Ishikawa (cell line): Measurements from ENCODE around the gene NECAB2.

Experiments
- CEBPB ChIP-seq: IDR thresholded peaks from 2 replicates; pipeline ENCODE4 v1.6.1; 2012
- CREB1 ChIP-seq: IDR thresholded peaks from 2 replicates; pipeline ENCODE4 v1.6.1; 2012; ENCODE audit warnings: low read depth
- EGR1 ChIP-seq: IDR thresholded peaks from 2 replicates; pipeline ENCODE4 v1.6.1; 2012
- EP300 ChIP-seq: IDR thresholded peaks from 2 replicates; pipeline ENCODE4 v1.6.1; 2012; ENCODE audit warnings: borderline replicate concordance
- FOXM1 ChIP-seq: IDR thresholded peaks from 2 replicates; pipeline ENCODE4 v1.6.1; 2012; ENCODE audit warnings: low read depth, borderline replicate concordance
- MAX ChIP-seq: IDR thresholded peaks from 2 replicates; pipeline ENCODE4 v1.6.1; 2012
- NFIC ChIP-seq: IDR thresholded peaks from 2 replicates; pipeline ENCODE4 v1.6.1; 2012
- RAD21 ChIP-seq: IDR thresholded peaks from 2 replicates; pipeline ENCODE4 v1.6.1; 2012; ENCODE audit warnings: low read depth
- TAF1 ChIP-seq: IDR thresholded peaks from 2 replicates; pipeline ENCODE4 v1.6.1; 2012; ENCODE audit warnings: low read depth, mild to moderate bottlenecking
- TCF12 ChIP-seq: IDR thresholded peaks from 2 replicates; pipeline ENCODE4 v1.6.1; 2012; ENCODE audit warnings: low read depth
- TEAD4 ChIP-seq: IDR thresholded peaks from 2 replicates; pipeline ENCODE4 v1.6.1; 2012
- USF1 ChIP-seq: IDR thresholded peaks from 2 replicates; pipeline ENCODE4 v1.6.1; 2012
- YY1 ChIP-seq: IDR thresholded peaks from 2 replicates; pipeline ENCODE4 v1.6.1; 2012; ENCODE audit warnings: low read depth
- ZBTB7A ChIP-seq: IDR thresholded peaks from 2 replicates; pipeline ENCODE4 v1.6.1; 2012; ENCODE audit warnings: low read depth
- TF ChIP-seq, protein P1 (sequence below): IDR thresholded peaks from 2 replicates; pipeline ENCODE4 v1.6.1; 2012; ENCODE audit warnings: low read depth, mild to moderate bottlenecking

Gene NECAB2

DNA sequence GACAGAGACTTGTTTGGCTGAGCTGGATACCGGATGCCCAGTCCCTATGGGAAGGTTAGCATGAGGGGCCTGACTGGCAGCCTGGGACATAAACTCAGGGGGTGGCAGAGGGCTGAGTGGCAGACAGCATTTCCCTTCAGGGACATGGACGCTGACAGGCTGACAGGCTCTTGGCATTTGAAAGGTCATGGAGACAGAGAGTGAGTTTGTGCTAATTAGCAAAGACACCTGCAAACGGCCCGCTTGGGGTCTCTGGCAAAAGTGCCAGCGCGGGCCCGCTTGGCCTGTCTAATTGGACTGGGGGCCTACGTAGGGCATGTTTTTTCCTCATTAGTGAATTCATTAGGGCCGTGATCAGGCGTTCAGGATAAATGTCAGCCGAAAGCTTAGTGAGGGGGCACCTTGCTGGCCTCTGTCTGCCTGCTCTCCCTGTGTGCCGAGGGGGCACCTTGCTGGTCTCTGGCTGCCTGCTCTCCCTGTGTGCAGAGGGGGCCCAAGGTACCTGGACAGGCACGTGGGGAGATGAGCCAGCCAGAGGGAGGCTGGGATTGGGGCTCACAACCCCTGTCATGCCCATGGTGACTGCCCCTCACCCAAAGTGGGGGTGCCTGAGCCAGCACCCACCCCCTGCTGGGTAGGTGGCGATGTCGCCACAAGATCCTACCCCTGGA is 7.7 kb downstream of the NECAB2 start:
- TF ChIP-seq RAD21 (no peak), TAF1 (no peak), CEBPB (no peak), USF1 (no peak), EGR1 (no peak), FOXM1 (no peak), TCF12 (no peak), YY1 (no peak), CREB1 (no peak), NFIC (no peak)

- TF ChIP-seq USF1 (no peak), TAF1 (no peak), EGR1 (no peak), CEBPB (no peak), NFIC (no peak), EP300 (no peak)
These were observed 9.2 kb downstream of the NECAB2 start for GRCh38 chr16:83977056-83977815.

DNA sequence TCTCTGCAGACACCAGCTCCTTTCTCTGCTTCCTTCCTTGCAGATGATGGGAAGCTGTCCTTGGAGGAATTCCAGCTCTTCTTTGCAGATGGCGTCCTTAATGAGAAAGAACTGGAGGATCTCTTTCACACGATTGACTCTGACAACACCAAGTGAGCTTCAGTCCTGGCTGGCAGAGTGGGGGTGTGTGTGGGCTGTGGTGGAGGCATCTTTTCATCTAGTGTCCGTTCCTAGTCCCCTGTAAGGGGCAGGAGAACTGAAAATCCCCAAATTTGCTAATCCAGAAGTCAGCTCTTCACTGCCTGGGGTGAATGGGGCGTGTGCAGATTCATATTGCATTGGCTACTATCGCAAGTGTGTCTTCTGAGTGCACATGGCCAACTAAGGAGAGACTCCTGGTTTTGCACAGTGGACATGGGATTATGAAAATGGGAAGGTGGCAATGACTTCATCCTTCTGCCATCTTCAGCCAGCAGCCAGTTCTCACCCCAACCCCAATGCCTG is 10.4 kb downstream of the NECAB2 start:
- TF ChIP-seq NFIC (no peak), TCF12 (no peak), TEAD4 (no peak), RAD21 (no peak), TAF1 (no peak), EGR1 (no peak), MAX (no peak)
- TF ChIP-seq, protein P1, sequence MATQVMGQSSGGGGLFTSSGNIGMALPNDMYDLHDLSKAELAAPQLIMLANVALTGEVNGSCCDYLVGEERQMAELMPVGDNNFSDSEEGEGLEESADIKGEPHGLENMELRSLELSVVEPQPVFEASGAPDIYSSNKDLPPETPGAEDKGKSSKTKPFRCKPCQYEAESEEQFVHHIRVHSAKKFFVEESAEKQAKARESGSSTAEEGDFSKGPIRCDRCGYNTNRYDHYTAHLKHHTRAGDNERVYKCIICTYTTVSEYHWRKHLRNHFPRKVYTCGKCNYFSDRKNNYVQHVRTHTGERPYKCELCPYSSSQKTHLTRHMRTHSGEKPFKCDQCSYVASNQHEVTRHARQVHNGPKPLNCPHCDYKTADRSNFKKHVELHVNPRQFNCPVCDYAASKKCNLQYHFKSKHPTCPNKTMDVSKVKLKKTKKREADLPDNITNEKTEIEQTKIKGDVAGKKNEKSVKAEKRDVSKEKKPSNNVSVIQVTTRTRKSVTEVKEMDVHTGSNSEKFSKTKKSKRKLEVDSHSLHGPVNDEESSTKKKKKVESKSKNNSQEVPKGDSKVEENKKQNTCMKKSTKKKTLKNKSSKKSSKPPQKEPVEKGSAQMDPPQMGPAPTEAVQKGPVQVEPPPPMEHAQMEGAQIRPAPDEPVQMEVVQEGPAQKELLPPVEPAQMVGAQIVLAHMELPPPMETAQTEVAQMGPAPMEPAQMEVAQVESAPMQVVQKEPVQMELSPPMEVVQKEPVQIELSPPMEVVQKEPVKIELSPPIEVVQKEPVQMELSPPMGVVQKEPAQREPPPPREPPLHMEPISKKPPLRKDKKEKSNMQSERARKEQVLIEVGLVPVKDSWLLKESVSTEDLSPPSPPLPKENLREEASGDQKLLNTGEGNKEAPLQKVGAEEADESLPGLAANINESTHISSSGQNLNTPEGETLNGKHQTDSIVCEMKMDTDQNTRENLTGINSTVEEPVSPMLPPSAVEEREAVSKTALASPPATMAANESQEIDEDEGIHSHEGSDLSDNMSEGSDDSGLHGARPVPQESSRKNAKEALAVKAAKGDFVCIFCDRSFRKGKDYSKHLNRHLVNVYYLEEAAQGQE = no peak

DNA sequence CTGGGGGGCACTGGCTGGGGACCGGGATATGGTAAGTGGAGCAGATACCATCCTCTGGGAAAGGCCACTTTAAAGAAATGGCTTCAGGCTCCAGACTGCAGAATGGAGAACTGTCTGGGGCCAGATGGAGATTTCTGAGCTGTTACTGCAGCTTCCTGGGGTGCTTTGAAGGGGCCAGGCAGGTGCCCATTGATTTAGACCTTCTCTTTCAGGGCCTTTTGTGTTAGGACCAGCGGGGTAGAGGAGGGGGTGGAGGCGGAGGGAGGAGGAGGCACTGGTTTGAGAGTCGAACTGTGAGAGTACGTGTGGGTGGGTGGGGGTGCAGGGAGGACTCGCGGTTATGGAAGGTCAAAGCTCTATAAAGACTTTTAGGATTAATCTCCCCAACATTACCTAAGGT is 11.4 kb downstream of the NECAB2 start:
- TF ChIP-seq TCF12 = no peak

- no peak for TF ChIP-seq USF1
- TF ChIP-seq, protein P1 = no peak
- TF ChIP-seq TEAD4 = no peak
- no peak for TF ChIP-seq ZBTB7A
- no peak for TF ChIP-seq RAD21
- no peak for TF ChIP-seq EGR1
- no peak for TF ChIP-seq CEBPB
- no peak for TF ChIP-seq TAF1
- TF ChIP-seq CREB1 = no peak
- TF ChIP-seq NFIC = no peak
- no peak for TF ChIP-seq FOXM1
- no peak for TF ChIP-seq TCF12
- no peak for TF ChIP-seq MAX
- TF ChIP-seq EP300 = no peak
These were observed 12.8 kb downstream of the NECAB2 start for GRCh38 chr16:83980794-83981193.

DNA sequence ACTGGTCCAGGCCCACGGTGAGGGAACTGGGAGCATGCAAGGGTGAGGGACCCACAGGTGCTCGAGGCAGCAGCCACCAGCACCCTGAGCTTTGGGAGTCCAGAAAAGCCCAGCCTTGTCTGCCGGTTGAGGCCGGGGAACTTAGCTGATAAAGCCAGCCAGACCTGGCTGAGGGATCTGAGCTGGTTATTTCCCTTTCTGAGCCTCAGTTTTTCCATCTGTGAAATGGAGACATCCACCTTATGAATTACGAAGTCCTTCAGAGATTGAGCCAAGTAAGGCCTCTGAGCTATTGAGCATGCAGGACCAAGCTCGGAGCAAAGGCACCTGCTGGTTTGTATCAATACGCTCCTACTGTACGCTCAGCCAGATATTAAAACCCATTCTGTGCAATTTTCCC is 13.8 kb downstream of the NECAB2 start:
- no peak for TF ChIP-seq FOXM1
- TF ChIP-seq CEBPB = no peak
- TF ChIP-seq EGR1 = no peak
- TF ChIP-seq NFIC = no peak
- no peak for TF ChIP-seq YY1
- no peak for TF ChIP-seq USF1
- no peak for TF ChIP-seq MAX
- TF ChIP-seq TEAD4 = no peak
- TF ChIP-seq TAF1 = no peak
- TF ChIP-seq, protein P1 = no peak
- TF ChIP-seq RAD21 = no peak
